ENCODE results near the gene ARHGAP26.

DNA sequence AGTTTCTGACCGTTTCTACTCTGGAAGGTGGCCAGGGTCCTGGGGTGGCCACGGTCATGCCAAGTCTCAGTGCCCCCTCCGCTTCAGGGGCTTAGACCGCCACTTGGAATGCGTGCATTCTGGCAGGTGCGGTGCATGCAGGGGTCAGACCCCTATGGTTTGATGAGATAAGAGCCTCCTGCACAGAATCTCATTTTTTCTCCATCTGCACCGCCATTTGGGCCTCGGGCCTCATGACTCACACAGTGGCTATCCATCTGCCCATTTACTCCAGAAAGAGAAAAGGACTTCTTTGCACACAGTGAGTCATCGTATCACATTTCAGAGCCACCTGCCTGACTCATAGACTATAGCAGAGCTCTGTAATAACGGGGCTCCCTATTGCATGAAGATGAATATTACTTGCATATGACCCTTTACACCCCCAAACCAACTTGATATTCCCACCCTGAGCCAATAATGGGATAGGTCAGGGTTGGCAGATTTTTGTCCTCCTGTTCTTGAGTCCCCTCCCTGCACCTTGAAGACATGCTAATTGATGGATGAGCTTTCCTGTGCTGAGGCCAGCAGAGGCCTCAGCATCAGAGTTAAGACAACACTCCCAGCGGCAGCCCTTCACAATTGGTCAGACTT is 475.9 kb downstream of the ARHGAP26 start:
- TF ChIP-seq, protein P1, sequence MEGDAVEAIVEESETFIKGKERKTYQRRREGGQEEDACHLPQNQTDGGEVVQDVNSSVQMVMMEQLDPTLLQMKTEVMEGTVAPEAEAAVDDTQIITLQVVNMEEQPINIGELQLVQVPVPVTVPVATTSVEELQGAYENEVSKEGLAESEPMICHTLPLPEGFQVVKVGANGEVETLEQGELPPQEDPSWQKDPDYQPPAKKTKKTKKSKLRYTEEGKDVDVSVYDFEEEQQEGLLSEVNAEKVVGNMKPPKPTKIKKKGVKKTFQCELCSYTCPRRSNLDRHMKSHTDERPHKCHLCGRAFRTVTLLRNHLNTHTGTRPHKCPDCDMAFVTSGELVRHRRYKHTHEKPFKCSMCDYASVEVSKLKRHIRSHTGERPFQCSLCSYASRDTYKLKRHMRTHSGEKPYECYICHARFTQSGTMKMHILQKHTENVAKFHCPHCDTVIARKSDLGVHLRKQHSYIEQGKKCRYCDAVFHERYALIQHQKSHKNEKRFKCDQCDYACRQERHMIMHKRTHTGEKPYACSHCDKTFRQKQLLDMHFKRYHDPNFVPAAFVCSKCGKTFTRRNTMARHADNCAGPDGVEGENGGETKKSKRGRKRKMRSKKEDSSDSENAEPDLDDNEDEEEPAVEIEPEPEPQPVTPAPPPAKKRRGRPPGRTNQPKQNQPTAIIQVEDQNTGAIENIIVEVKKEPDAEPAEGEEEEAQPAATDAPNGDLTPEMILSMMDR (IDR thresholded peaks at IDR 0.05; ENCODE audit: low read depth, low read length, poor library complexity, severe bottlenecking) = no peak
- no peak for TF ChIP-seq EZH2phosphoT487 (IDR thresholded peaks at IDR 0.05; ENCODE audit: borderline replicate concordance, low read length)

All from DOHH2 (cell line).